Measurements from ENCODE around the gene TGOLN2. TPM values are rescaled to one million over a fixed set of nuclear protein-coding genes. Genes with fewer than 3 reads are reported as not detected.
A peak's percentile ranks its signal among the peaks of the same experiment; 100 is the strongest.

The TGOLN2 gene
- total and polyA plus RNA-seq, 2 of the 13 experiments (the other 11 are each of a cell fraction or from before 2014, with no cell fraction given), result 99.6 to 155 TPM

DNA sequence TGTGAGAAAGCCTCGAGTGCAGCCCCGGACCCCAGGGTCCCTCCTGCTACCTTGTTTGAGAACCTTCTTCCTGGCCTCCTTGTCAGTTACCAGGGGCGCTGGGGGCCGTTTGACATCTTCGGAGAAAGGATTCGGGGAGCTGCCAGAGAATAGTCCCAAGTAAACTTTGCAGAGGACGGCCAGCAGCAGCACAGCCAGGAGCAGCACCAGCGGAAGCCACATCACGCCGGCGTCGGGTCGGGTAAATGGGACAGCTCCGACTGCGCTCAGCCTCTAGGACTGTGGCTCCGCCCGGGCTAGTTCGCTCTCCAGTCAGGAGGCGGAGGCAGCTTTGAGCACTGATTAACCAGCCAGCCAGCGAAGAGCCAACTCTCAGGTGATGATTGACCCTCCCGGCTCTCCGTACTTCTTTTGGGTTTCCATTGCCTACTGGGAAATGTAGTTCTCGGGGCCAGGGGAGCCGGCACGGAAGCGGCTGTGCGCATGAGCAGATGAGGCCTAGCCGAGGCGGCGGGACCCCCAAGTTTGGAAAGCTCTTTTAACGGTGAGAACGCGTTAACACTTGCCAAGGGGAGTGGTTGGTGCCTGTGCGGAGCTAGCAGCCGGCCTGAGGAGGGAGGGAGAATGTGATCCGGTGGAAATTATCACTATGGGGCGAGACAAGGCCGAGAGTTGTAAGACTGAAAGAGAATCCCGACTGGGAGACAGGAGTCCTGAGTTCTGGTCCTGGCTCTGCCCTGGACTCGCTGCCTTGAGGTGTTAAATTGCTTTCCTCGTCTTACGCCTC, 26.7 kb upstream of the TGOLN2 start, which contains the start of the genes ELMOD3 and RETSAT (continued):
- TF ChIP-seq, protein P1, sequence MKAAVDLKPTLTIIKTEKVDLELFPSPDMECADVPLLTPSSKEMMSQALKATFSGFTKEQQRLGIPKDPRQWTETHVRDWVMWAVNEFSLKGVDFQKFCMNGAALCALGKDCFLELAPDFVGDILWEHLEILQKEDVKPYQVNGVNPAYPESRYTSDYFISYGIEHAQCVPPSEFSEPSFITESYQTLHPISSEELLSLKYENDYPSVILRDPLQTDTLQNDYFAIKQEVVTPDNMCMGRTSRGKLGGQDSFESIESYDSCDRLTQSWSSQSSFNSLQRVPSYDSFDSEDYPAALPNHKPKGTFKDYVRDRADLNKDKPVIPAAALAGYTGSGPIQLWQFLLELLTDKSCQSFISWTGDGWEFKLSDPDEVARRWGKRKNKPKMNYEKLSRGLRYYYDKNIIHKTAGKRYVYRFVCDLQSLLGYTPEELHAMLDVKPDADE (CRISPR knock-in tag; IDR thresholded peaks at IDR 0.05), result peak; percentile 97
- TF ChIP-seq, protein P2, sequence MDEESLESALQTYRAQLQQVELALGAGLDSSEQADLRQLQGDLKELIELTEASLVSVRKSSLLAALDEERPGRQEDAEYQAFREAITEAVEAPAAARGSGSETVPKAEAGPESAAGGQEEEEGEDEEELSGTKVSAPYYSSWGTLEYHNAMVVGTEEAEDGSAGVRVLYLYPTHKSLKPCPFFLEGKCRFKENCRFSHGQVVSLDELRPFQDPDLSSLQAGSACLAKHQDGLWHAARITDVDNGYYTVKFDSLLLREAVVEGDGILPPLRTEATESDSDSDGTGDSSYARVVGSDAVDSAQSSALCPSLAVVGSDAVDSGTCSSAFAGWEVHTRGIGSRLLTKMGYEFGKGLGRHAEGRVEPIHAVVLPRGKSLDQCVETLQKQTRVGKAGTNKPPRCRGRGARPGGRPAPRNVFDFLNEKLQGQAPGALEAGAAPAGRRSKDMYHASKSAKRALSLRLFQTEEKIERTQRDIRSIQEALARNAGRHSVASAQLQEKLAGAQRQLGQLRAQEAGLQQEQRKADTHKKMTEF (CRISPR knock-in tag; IDR thresholded peaks at IDR 0.05), result peak; percentile 95
- TF ChIP-seq ZBTB42 (CRISPR knock-in tag; IDR thresholded peaks at IDR 0.05) (peak; percentile 73), U2AF2 (IDR thresholded peaks at IDR 0.05; ENCODE audit: low read depth, low read length) (0 out of 2 replicates have a peak, but pooled peaks have one; percentile 83), E2F1 (CRISPR knock-in tag; IDR thresholded peaks at IDR 0.05) (peak; percentile 80; the same call in 1 of the 2 replicates), ZNF207 (IDR thresholded peaks at IDR 0.05; ENCODE audit: borderline replicate concordance) (no peak), ELF3 (CRISPR knock-in tag; IDR thresholded peaks at IDR 0.05) (peak; percentile 56; the same call in 1 of the 2 replicates), ZNF274 (CRISPR knock-in tag; IDR thresholded peaks at IDR 0.05) (peak; percentile 69; the same call in 1 of the 2 replicates), ZNF597 (CRISPR knock-in tag; IDR thresholded peaks at IDR 0.05) (0 out of 2 replicates have a peak, but pooled peaks have one; percentile 59), ZNF737 (CRISPR knock-in tag; IDR thresholded peaks at IDR 0.05; ENCODE audit: borderline replicate concordance) (peak; percentile 94; the same call in 1 of the 2 replicates), ZNF558 (CRISPR knock-in tag; IDR thresholded peaks at IDR 0.05; ENCODE audit: borderline replicate concordance) (peak; percentile 87; the same call in 1 of the 2 replicates), ZNF878 (CRISPR knock-in tag; IDR thresholded peaks at IDR 0.05) (no peak; the same call in 1 of the 2 replicates), TEF (CRISPR knock-in tag; IDR thresholded peaks at IDR 0.05) (peak; percentile 83; the same call in 1 of the 2 replicates), ZNF367 (CRISPR knock-in tag; IDR thresholded peaks at IDR 0.05; ENCODE audit: borderline replicate concordance) (0 out of 2 replicates have a peak, but pooled peaks have one; percentile 77), ADNP (CRISPR knock-in tag; IDR thresholded peaks at IDR 0.05) (no peak), SRY (CRISPR knock-in tag; IDR thresholded peaks at IDR 0.05) (peak; percentile 90), ZNF496 (CRISPR knock-in tag; IDR thresholded peaks at IDR 0.05; ENCODE audit: insufficient replicate concordance) (no peak), ZBTB3 (CRISPR knock-in tag; IDR thresholded peaks at IDR 0.05; ENCODE audit: borderline replicate concordance, low read depth) (peak; percentile 97), ZNF20 (CRISPR knock-in tag; IDR thresholded peaks at IDR 0.05) (peak; percentile 17; the same call in 1 of the 2 replicates)
- TF ChIP-seq, protein P3, sequence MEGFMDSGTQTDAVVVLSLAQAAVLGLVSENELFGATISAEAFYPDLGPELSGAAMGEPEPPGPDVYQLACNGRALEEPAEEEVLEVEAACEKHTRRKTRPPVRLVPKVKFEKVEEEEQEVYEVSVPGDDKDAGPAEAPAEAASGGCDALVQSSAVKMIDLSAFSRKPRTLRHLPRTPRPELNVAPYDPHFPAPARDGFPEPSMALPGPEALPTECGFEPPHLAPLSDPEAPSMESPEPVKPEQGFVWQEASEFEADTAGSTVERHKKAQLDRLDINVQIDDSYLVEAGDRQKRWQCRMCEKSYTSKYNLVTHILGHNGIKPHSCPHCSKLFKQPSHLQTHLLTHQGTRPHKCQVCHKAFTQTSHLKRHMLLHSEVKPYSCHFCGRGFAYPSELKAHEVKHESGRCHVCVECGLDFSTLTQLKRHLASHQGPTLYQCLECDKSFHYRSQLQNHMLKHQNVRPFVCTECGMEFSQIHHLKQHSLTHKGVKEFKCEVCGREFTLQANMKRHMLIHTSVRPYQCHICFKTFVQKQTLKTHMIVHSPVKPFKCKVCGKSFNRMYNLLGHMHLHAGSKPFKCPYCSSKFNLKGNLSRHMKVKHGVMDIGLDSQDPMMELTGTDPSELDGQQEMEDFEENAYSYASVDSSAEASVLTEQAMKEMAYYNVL (CRISPR knock-in tag; IDR thresholded peaks at IDR 0.05; ENCODE audit: borderline replicate concordance), result peak; percentile 45; the same call in 1 of the 2 replicates

Data from HepG2 (cell line).